H1 (cell line): ENCODE data around the gene RNU7-1. TPM values are rescaled to one million over a fixed set of nuclear protein-coding genes. Genes with fewer than 3 reads are reported as not detected.

Source experiments
- CTCF ChIA-PET: fragments of 300-600 bp; sonication (Branson Sonifier 250); formaldehyde crosslinking; loops from one replicate; lab custom pipeline; 2021; ENCODE audit not compliant: partially characterized antibody; lab: Charles Lee
- POLR2A ChIA-PET: fragments of 300-600 bp; sonication (Branson Sonifier 250); formaldehyde crosslinking; loops from one replicate; lab custom pipeline; 2021; ENCODE audit warnings: inconsistent platforms; ENCODE audit not compliant: partially characterized antibody; lab: Charles Lee
- DNase-seq, 2 experiments: peaks; one replicate each; pipeline versions ENCODE4 v3.0.0 to v3.0.0-alpha.2; 2010 to 2022; ENCODE audit warnings: low spot score in 2 of 2, low read depth in 1 of 2, mixed read lengths in 1 of 2
- FAIRE-seq: peaks from 2 replicates; lab custom pipeline; 2011; peaks lifted over from hg19 to GRCh38; lab: Jason Lieb, UNC
- H2AFZ ChIP-seq: 2 replicates; pipeline ENCODE4 v1.8.1; 2012; ENCODE audit warnings: low read length, inconsistent platforms
- H2AK5ac ChIP-seq: 2 replicates; pipeline ENCODE4 v1.6.1; 2013; ENCODE audit warnings: low read depth, low read length
- H2BK120ac ChIP-seq: replicated peaks from 2 replicates; pipeline ENCODE3; 2013; ENCODE audit warnings: low read depth, low read length, inconsistent platforms
- H2BK12ac ChIP-seq: 2 replicates; pipeline ENCODE4 v1.6.1; 2013; ENCODE audit warnings: low read depth, low read length
- H2BK15ac ChIP-seq: 2 replicates; pipeline ENCODE4 v1.6.1; 2013; ENCODE audit warnings: low read length
- H2BK20ac ChIP-seq: 2 replicates; pipeline ENCODE4 v1.6.1; 2013; ENCODE audit warnings: low read length
- H2BK5ac ChIP-seq: 2 replicates; pipeline ENCODE4 v1.6.1; 2013; ENCODE audit warnings: low read depth, low read length
- H3K14ac ChIP-seq: 2 replicates; pipeline ENCODE4 v1.6.1; 2013; ENCODE audit warnings: inconsistent platforms; ENCODE audit not compliant: insufficient read length
- H3K18ac ChIP-seq: 2 replicates; pipeline ENCODE4 v1.6.1; 2013; ENCODE audit warnings: low read length; ENCODE audit errors: extremely low read depth
- H3K23ac ChIP-seq: 2 replicates; pipeline ENCODE4 v1.6.1; 2013; ENCODE audit warnings: inconsistent platforms; ENCODE audit not compliant: insufficient read length
- H3K23me2 ChIP-seq: 2 replicates; pipeline ENCODE4 v1.6.1; 2013; ENCODE audit warnings: low read depth, low read length
- H3K27ac ChIP-seq: 2 replicates; pipeline ENCODE4 v1.6.1; 2011; ENCODE audit warnings: low read depth, low read length, inconsistent platforms
- H3K27me3 ChIP-seq, 4 experiments: replicated peaks in 1 of 4; 1 replicate in 1 of 4; 2 replicates in 3 of 4; pipeline versions ENCODE4 v1.6.1 to v1.8.1; 2011 to 2013; ENCODE audit warnings: low read length in 3 of 4, mild to moderate bottlenecking in 3 of 4, inconsistent platforms in 2 of 4, mixed read lengths in 2 of 4, moderate library complexity in 1 of 4; ENCODE audit not compliant: control insufficient read depth in 3 of 4, insufficient read depth in 3 of 4; ENCODE audit errors: extremely low read depth in 1 of 4
- H3K36me3 ChIP-seq, 4 experiments: 2 replicates each; pipeline versions ENCODE4 v1.6.1 to v1.8.1; 2011 to 2013; ENCODE audit warnings: mild to moderate bottlenecking in 4 of 4, low read length in 3 of 4, moderate library complexity in 2 of 4, control low read depth in 1 of 4, inconsistent platforms in 1 of 4; ENCODE audit not compliant: insufficient read depth in 4 of 4, control insufficient read depth in 2 of 4
- H3K4ac ChIP-seq: replicated peaks from 2 replicates; pipeline ENCODE3; 2013; ENCODE audit warnings: low read length, low read depth, mixed read lengths, inconsistent platforms; ENCODE audit not compliant: insufficient read length
- H3K4me1 ChIP-seq, 4 experiments: replicated peaks in 1 of 4; 1 replicate in 1 of 4; 2 replicates in 3 of 4; pipeline versions ENCODE4 v1.6.1 to v1.8.1; 2011 to 2013; ENCODE audit warnings: low read length in 3 of 4, inconsistent platforms in 2 of 4, mixed read lengths in 1 of 4; ENCODE audit not compliant: insufficient read depth in 4 of 4, control insufficient read depth in 3 of 4
- H3K4me2 ChIP-seq, 2 experiments: 2 replicates each; pipeline versions ENCODE4 v1.6.1 to v1.8.1; 2011 to 2013; ENCODE audit warnings: low read depth in 2 of 2, low read length in 2 of 2, control low read depth in 1 of 2, inconsistent platforms in 1 of 2, mild to moderate bottlenecking in 1 of 2; ENCODE audit not compliant: insufficient read depth in 1 of 2
- H3K4me3 ChIP-seq, 4 experiments: fragments of 200-600, 300-600 bp in 1 of 4; sonication (generic), shearing (Covaris generic), sonication (Bioruptor Twin) in 1 of 4; 2 replicates each; pipeline versions ENCODE4 v1.5.1 to v1.8.1; 2011 to 2016; ENCODE audit warnings: low read length in 4 of 4, low read depth in 3 of 4, control low read depth in 2 of 4, inconsistent platforms in 2 of 4, mild to moderate bottlenecking in 2 of 4, mixed read lengths in 1 of 4, moderate library complexity in 1 of 4; ENCODE audit not compliant: insufficient read depth in 2 of 4; ENCODE audit errors: extremely low read depth in 1 of 4
- H3K56ac ChIP-seq: replicated peaks from 2 replicates; pipeline ENCODE3; 2013; ENCODE audit warnings: low read depth, mild to moderate bottlenecking, mixed read lengths, low read length, inconsistent platforms; ENCODE audit not compliant: insufficient read length
- H3K79me1 ChIP-seq: 2 replicates; pipeline ENCODE4 v1.6.1; 2013; ENCODE audit warnings: low read depth, low read length, control low read depth
- H3K79me2 ChIP-seq, 2 experiments: 2 replicates each; pipeline versions ENCODE4 v1.6.1 to v1.8.1; 2012 to 2013; ENCODE audit warnings: low read length in 2 of 2, mild to moderate bottlenecking in 2 of 2, inconsistent platforms in 1 of 2; ENCODE audit not compliant: insufficient read depth in 2 of 2, control insufficient read depth in 1 of 2
- H3K9ac ChIP-seq, 4 experiments: replicated peaks in 1 of 4; 1 replicate in 1 of 4; 2 replicates in 3 of 4; pipeline versions ENCODE4 v1.6.1 to v1.8.1; 2011 to 2013; ENCODE audit warnings: low read depth in 3 of 4, low read length in 3 of 4, control low read depth in 2 of 4, mild to moderate bottlenecking in 2 of 4, moderate library complexity in 2 of 4, inconsistent platforms in 1 of 4; ENCODE audit errors: extremely low read depth in 1 of 4
- H3K9me3 ChIP-seq, 2 experiments: 2 replicates each; pipeline versions ENCODE4 v1.6.1 to v1.8.1; 2012 to 2013; ENCODE audit warnings: mild to moderate bottlenecking in 2 of 2, moderate library complexity in 2 of 2, control low read depth in 1 of 2, inconsistent platforms in 1 of 2, low read depth in 1 of 2, low read length in 1 of 2, mixed read lengths in 1 of 2; ENCODE audit not compliant: insufficient read depth in 2 of 2
- H4K20me1 ChIP-seq, 2 experiments: replicated peaks in 1 of 2; 2 replicates each; pipeline versions ENCODE3 to v1.8.1; 2011 to 2013; ENCODE audit warnings: inconsistent platforms in 2 of 2, low read length in 2 of 2, mild to moderate bottlenecking in 1 of 2; ENCODE audit not compliant: insufficient read depth in 2 of 2, control insufficient read depth in 1 of 2
- H4K5ac ChIP-seq: 2 replicates; pipeline ENCODE4 v1.6.1; 2013; ENCODE audit warnings: low read length, low read depth, mixed read lengths, inconsistent platforms; ENCODE audit not compliant: insufficient read length
- H4K8ac ChIP-seq: 2 replicates; pipeline ENCODE4 v1.8.0; 2013; ENCODE audit warnings: mild to moderate bottlenecking, moderate library complexity, low read length, inconsistent platforms; ENCODE audit not compliant: insufficient read depth; ENCODE audit errors: extremely low read depth
- H4K91ac ChIP-seq: replicated peaks from 2 replicates; pipeline ENCODE3; 2013; ENCODE audit warnings: low read length, mixed read lengths, inconsistent platforms; ENCODE audit not compliant: insufficient read length
- POLR2A ChIP-seq, 2 experiments: IDR thresholded peaks; 1 replicate in 1 of 2; 2 replicates in 1 of 2; pipeline ENCODE4 v1.6.1; 2011; ENCODE audit warnings: low read depth in 2 of 2, low read length in 2 of 2, mild to moderate bottlenecking in 2 of 2; ENCODE audit errors: control extremely low read depth in 1 of 2
- TAF7 ChIP-seq: optimal IDR thresholded peaks from 2 replicates; pipeline ENCODE3; 2011; ENCODE audit warnings: low read depth, mild to moderate bottlenecking, inconsistent platforms, low read length, moderate library complexity, borderline replicate concordance
- WGBS, 2 experiments: shearing (Covaris generic) in 1 of 2; methylation state at CpG; one replicate each; pipeline versions ENCODE4 v1.1.6 to v1.1.7; 2013 to 2015; ENCODE audit warnings: low lambda C conversion rate in 2 of 2, mixed read lengths in 2 of 2, inconsistent platforms in 1 of 2, low coverage in 1 of 2, missing lambda C conversion rate in 1 of 2; ENCODE audit not compliant: insufficient replicate concordance in 2 of 2, insufficient coverage in 1 of 2, insufficient read length in 1 of 2; ENCODE audit errors: extremely low coverage in 1 of 2, missing lambda C conversion rate in 1 of 2; 5-methylcytosine and 5-hydroxymethylcytosine counted together
- polyA plus RNA-seq, 7 experiments: library from polyadenylated mRNA; depleted of rRNA in 3 of 7; stranded (reverse) in 5 of 7; unstranded in 2 of 7; fragments of >200 nt in 5 of 7; fragments of 200-250 nt in 2 of 7; gene quantifications; 1 replicate in 5 of 7; 2 replicates in 1 of 7; 4 replicates in 1 of 7; pipeline versions ENCODE4 v1.2.1 to v1.2.3, GENCODE V29; 2011 to 2013; ENCODE audit warnings: missing spikeins in 2 of 7, mixed read lengths in 2 of 7
- total RNA-seq: library from RNA; stranded (reverse); fragmentation: NEBNext Ultra II Directional; extraction: Animal tissue kit (Norgen Biotek cat#: 25700); gene quantifications from 2 replicates; pipeline ENCODE4 v1.2.1, GENCODE V29; 2021

Gene RNU7-1
- total and polyA plus RNA-seq, 2 of the 8 experiments (the other 6 are each of a cell fraction or from before 2014, with no cell fraction given) = not detected

DNA sequence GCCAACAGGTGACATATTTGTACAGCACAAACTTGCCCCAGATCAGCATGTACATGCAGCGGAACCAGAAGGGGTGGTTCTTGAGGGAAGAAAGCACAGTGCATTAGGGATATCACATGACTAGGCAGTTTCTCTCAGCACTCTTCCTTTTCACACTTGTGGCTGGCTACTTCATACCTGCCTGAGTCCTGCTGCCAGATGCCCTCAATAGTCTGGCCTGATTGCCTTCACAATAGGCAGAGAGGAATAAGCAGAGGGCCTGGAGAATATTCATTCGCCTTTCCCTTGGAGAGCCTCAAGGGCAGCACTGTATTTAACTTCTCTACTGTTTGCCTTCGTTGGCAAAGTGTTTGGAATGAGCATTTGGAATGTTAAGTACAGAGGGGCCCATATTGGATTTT, 35.0 kb downstream of the RNU7-1 start:
- H2BK120ac ChIP-seq = no peak overlapping the region
- no peaks in the 10 kb centered on the region for H3K23me2 ChIP-seq
- H2AK5ac ChIP-seq = no peak overlapping the region
- H4K91ac ChIP-seq = no peak overlapping the region
- no peak overlapping the region for H3K4ac ChIP-seq
- 0 out of 2 replicates have a peak, but pooled peaks cover 2% of the 10 kb centered on the region for H3K79me1 ChIP-seq
- CTCF ChIA-PET = interaction anchor here (0.8 to 1.4 kb wide), 5 partner anchors 12 to 112 kb away, joined by 3 to 4 read pairs (median 3); no protein-coding TSS in a partner anchor
- H4K20me1 ChIP-seq = peaks cover 8 to 9% of the 10 kb centered on the region in 2 experiments
- no peak overlapping the region for H2AFZ ChIP-seq
- H3K4me1 ChIP-seq = peaks cover 0 to 6% (median under 1%) of the 10 kb centered on the region in 4 experiments; a peak in 2 of 7 replicates
- no peak overlapping the region for H2BK12ac ChIP-seq
- no peak overlapping the region for H3K23ac ChIP-seq
- no peak overlapping the region for H3K4me2 ChIP-seq
- FAIRE-seq (no peak), DNase-seq (no peak)
- no peak overlapping the region for H3K56ac ChIP-seq
- H3K27me3 ChIP-seq = no peaks in the 10 kb centered on the region
- no peak overlapping the region for H4K8ac ChIP-seq
- H3K9me3 ChIP-seq = no peaks in the 10 kb centered on the region
- H3K4me3 ChIP-seq = no peak overlapping the region
- 86% methylated on average over 3 of the region's 3 CpGs; no CpG with 5 or more reads in 1 of the 2 experiments for WGBS, 2 experiments
- no peak overlapping the region for H3K14ac ChIP-seq
- no peak overlapping the region for H4K5ac ChIP-seq
- no peak overlapping the region for H3K18ac ChIP-seq
- H2BK20ac ChIP-seq = no peak overlapping the region
- no peak overlapping the region for H3K27ac ChIP-seq
- H3K9ac ChIP-seq = no peak overlapping the region
- no peak overlapping the region for H2BK15ac ChIP-seq
- H3K36me3 ChIP-seq = peaks cover 27 to 84% (median 54%) of the 10 kb centered on the region in 4 experiments
- H3K79me2 ChIP-seq = no peaks in the 10 kb centered on the region
- POLR2A ChIA-PET = interaction anchor here (1.1 to 30.5 kb wide), 12 partner anchors 10 to 152 kb away, joined by 3 to 1596 read pairs (median 4); partner anchors contain the start of genes ATN1, C12orf57, CLSTN3 and PTPN6
- no peak overlapping the region for H2BK5ac ChIP-seq
- TF ChIP-seq TAF7 (no peak), POLR2A (IDR thresholded peaks at IDR 0.05; ENCODE audit: control extremely low read depth in 1 of 2, low read depth in 2 of 2, low read length in 2 of 2) (peak in 1 of 2 experiments; percentile 18; a peak in 2 of 3 replicates)
